Right ventricle myocardium inferior (tissue), 1 donor: ENCODE results near the gene ASB13. TPM values are rescaled to one million over a fixed set of nuclear protein-coding genes. Genes with fewer than 3 reads are reported as not detected.

Experiments used
- ATAC-seq: fragments of 200-7000 bp; cut with Tn5 transposase; one replicate; pipeline ENCODE4 v1.9.1; 2020; ENCODE audit warnings: mild to moderate bottlenecking, moderate library complexity
- DNase-seq: peaks from one replicate; pipeline ENCODE4 v3.0.0; 2021; ENCODE audit errors: missing footprints
- intact Hi-C: fragments of 100-400 bp; cut with DNase I; formaldehyde crosslinking; loops from one replicate; pipeline ENCODE4 v1.11.0; 2022
- total RNA-seq: library from RNA; stranded (reverse); fragmentation: NEBNext Ultra II Directional; extraction: Animal tissue kit (Norgen Biotek cat#: 25700); gene quantifications from one replicate; pipeline ENCODE4 v1.2.1, GENCODE V29; 2021
- donor health status: DM: no; HTN: yes; CAD: no; lungs with severe emphysema.

Gene ASB13
- total RNA-seq, 1 donor from 2014 or later: 15.4 TPM

- intact Hi-C loops: no loop called here
- DNase-seq (no peak), ATAC-seq (no peak)
These were observed 48.9 kb downstream of the ASB13 start for GRCh38 chr10:5617521-5617920.

- no peak for DNase-seq
- no peak for ATAC-seq
- intact Hi-C loops: no loop called here
These were observed 49.6 kb downstream of the ASB13 start for GRCh38 chr10:5616836-5617235.

GRCh38 chr10:5616046-5616445, 50.3 kb downstream of the ASB13 start:
- intact Hi-C loops: no loop called here
- DNase-seq (no peak), ATAC-seq (no peak)

GRCh38 chr10:5615316-5615715, 51.1 kb downstream of the ASB13 start:
- DNase-seq: no peak
- intact Hi-C loops: no loop called here
- no peak for ATAC-seq

- intact Hi-C loops: no loop called here
- DNase-seq (no peak), ATAC-seq (peak; percentile 61)
These were observed 52.2 kb downstream of the ASB13 start for GRCh38 chr10:5614155-5614721.

GRCh38 chr10:5613481-5614154, 52.8 kb downstream of the ASB13 start:
- intact Hi-C loops: no loop called here
- DNase-seq: no peak
- no peak for ATAC-seq

GRCh38 chr10:5611899-5612680, 54.3 kb downstream of the ASB13 start:
- ATAC-seq (no peak), DNase-seq (peak; percentile 39)
- intact Hi-C loops: no loop called here

- intact Hi-C loops: no loop called here
- ATAC-seq: no peak
These were observed 56.3 kb downstream of the ASB13 start for GRCh38 chr10:5609952-5610616.

GRCh38 chr10:5608608-5609220, 57.7 kb downstream of the ASB13 start:
- intact Hi-C loops: no loop called here
- DNase-seq (peak; percentile 54), ATAC-seq (no peak)

More at GRCh38 chr10:5609952-5610616, 56.3 kb downstream of the ASB13 start:
- peak; percentile 13 for DNase-seq

- DNase-seq: peak; percentile 21
- ATAC-seq: no peak
- intact Hi-C loops: no loop called here
These were observed 58.8 kb downstream of the ASB13 start for GRCh38 chr10:5607594-5607993.

GRCh38 chr10:5606864-5607263, 59.5 kb downstream of the ASB13 start:
- intact Hi-C loops: no loop called here
- ATAC-seq (no peak), DNase-seq (no peak)

- DNase-seq (peak; percentile 27), ATAC-seq (no peak)
- intact Hi-C loops: no loop called here
These were observed 60.1 kb downstream of the ASB13 start for GRCh38 chr10:5606321-5606720.

- ATAC-seq: no peak
- intact Hi-C loops: no loop called here
- peak; percentile 28 for DNase-seq
These were observed 61.4 kb downstream of the ASB13 start for GRCh38 chr10:5604961-5605360.

- intact Hi-C loops: no loop called here
- DNase-seq (peak; percentile 44), ATAC-seq (no peak)
These were observed 62.0 kb downstream of the ASB13 start for GRCh38 chr10:5604236-5604925.

GRCh38 chr10:5603848-5604170, 62.6 kb downstream of the ASB13 start:
- intact Hi-C loops: no loop called here
- DNase-seq (no peak), ATAC-seq (no peak)

GRCh38 chr10:5603091-5603847, 63.1 kb downstream of the ASB13 start:
- ATAC-seq: no peak
- peak; percentile 48 for DNase-seq

GRCh38 chr10:5601826-5602495, 64.4 kb downstream of the ASB13 start:
- DNase-seq (peak; percentile 35), ATAC-seq (peak; percentile 82)
- intact Hi-C loops: no loop called here

More at GRCh38 chr10:5603091-5603847, 63.1 kb downstream of the ASB13 start:
- intact Hi-C loops: no loop called here
